K562 (cell line): ENCODE data around the gene SPHKAP. TPM values are rescaled to one million over a fixed set of nuclear protein-coding genes. Genes with fewer than 3 reads are reported as not detected.
A peak's percentile ranks its signal among the peaks of the same experiment; 100 is the strongest.

ENCODE experiments used
- ATAC-seq: fragments of 200-7000 bp; cut with Tn5 transposase; 3 replicates; pipeline ENCODE4 v1.9.1; 2020; ENCODE audit warnings: moderate library complexity
- BruUV-seq: library from RNA; stranded (reverse); fragments of 400-500 nt; replicated peaks from 2 replicates; lab custom pipeline; 2021; lab: Mats Ljungman, UMichigan
- CTCF ChIA-PET: fragments of 300-600 bp; formaldehyde crosslinking; extraction: SDS; loops from one replicate; lab custom pipeline; 2021; ENCODE audit warnings: low intra/inter-chr PET ratio; lab: Yijun Ruan, JAX
- POLR2A ChIA-PET: fragments of 300-600, 350-650 bp; sonication (Branson Sonifier 250); formaldehyde crosslinking; extraction: SDS; loops from one replicate; lab custom pipeline; 2021; ENCODE audit warnings: antibody characterized with exemption, inconsistent platforms; lab: Yijun Ruan, JAX
- DNase-seq, 4 experiments: peaks; one replicate each; pipeline versions ENCODE4 v3.0.0 to v3.0.0-alpha.2; 2011 to 2018; ENCODE audit warnings: low spot score in 3 of 4, mixed read lengths in 3 of 4; ENCODE audit errors: extremely low read depth in 1 of 4
- FAIRE-seq: peaks from 2 replicates; lab custom pipeline; 2011; peaks lifted over from hg19 to GRCh38; lab: Jason Lieb, UNC
- H2AFZ ChIP-seq: 2 replicates; pipeline ENCODE4 v1.6.0; 2011; ENCODE audit warnings: low read depth, low read length, control low read depth, inconsistent platforms
- H3K27ac ChIP-seq: fragments of 200-600 bp; 3 replicates; pipeline ENCODE4 v1.8.0; 2011; ENCODE audit warnings: low read depth, mild to moderate bottlenecking, control low read depth, inconsistent platforms, low read length, moderate library complexity, mixed read lengths; ENCODE audit errors: extremely low read depth
- H3K27me3 ChIP-seq, 2 experiments: fragments of 300-600 bp in 1 of 2; 2 replicates in 1 of 2; 3 replicates in 1 of 2; pipeline versions ENCODE4 v1.6.0 to v1.8.0; 2011; ENCODE audit warnings: inconsistent platforms in 2 of 2, low read length in 2 of 2, mild to moderate bottlenecking in 1 of 2, mixed read lengths in 1 of 2, moderate library complexity in 1 of 2; ENCODE audit not compliant: control insufficient read depth in 2 of 2, insufficient read depth in 2 of 2
- H3K36me3 ChIP-seq: fragments of 300-600 bp; 3 replicates; pipeline ENCODE4 v1.8.0; 2011; ENCODE audit warnings: mild to moderate bottlenecking, low read length, inconsistent platforms; ENCODE audit not compliant: control insufficient read depth, insufficient read depth
- H3K4me1 ChIP-seq, 2 experiments: fragments of 200-600 bp in 1 of 2; replicated peaks in 1 of 2; 2 replicates in 1 of 2; 3 replicates in 1 of 2; pipeline versions ENCODE4 v1.5.1 to v1.8.0; 2011; ENCODE audit warnings: inconsistent platforms in 2 of 2, low read length in 2 of 2, mild to moderate bottlenecking in 1 of 2, mixed read lengths in 1 of 2, moderate library complexity in 1 of 2; ENCODE audit not compliant: control insufficient read depth in 2 of 2, insufficient read depth in 2 of 2
- H3K4me2 ChIP-seq: 2 replicates; pipeline ENCODE4 v1.6.1; 2011; ENCODE audit warnings: low read length, control low read depth, inconsistent platforms, mixed read lengths; ENCODE audit not compliant: insufficient read depth
- H3K4me3 ChIP-seq: fragments of 200-600 bp; sonication (generic), shearing (Covaris generic); 2 replicates; pipeline ENCODE4 v1.5.1; 2016; ENCODE audit warnings: control low read depth, inconsistent platforms
- H3K79me2 ChIP-seq: fragments of 200-600 bp; 3 replicates; pipeline ENCODE4 v1.8.0; 2011; ENCODE audit warnings: low read length, inconsistent platforms; ENCODE audit not compliant: control insufficient read depth, insufficient read depth
- H3K9ac ChIP-seq, 2 experiments: 2 replicates each; pipeline versions ENCODE4 v1.6.0 to v1.6.1; 2011; ENCODE audit warnings: low read depth in 2 of 2, low read length in 2 of 2, control low read depth in 1 of 2, inconsistent platforms in 1 of 2, mild to moderate bottlenecking in 1 of 2, mixed read lengths in 1 of 2; ENCODE audit not compliant: insufficient read depth in 1 of 2
- H3K9me1 ChIP-seq: one replicate; pipeline ENCODE4 v1.6.0; 2011; ENCODE audit warnings: inconsistent platforms, mild to moderate bottlenecking, low read length, moderate library complexity; ENCODE audit not compliant: control insufficient read depth, insufficient read depth
- H3K9me3 ChIP-seq: replicated peaks from 2 replicates; pipeline ENCODE4 v1.5.1; 2011; ENCODE audit warnings: low read depth, low read length, inconsistent platforms; ENCODE audit not compliant: control insufficient read depth, insufficient read depth
- H4K20me1 ChIP-seq: replicated peaks from 2 replicates; pipeline ENCODE4 v1.6.1; 2011; ENCODE audit warnings: low read length, inconsistent platforms, mixed read lengths; ENCODE audit not compliant: control insufficient read depth, insufficient read depth
- FOXA3 ChIP-seq, 2 experiments: fragments of 450-650 bp in 1 of 2; sonication (generic) in 1 of 2; formaldehyde crosslinking; IDR thresholded peaks in 1 of 2; conservative IDR thresholded peaks in 1 of 2; 2 replicates each; pipeline versions ENCODE4 v1.4.0 to v1.8.0; 2020 to 2022; ENCODE audit warnings: mild to moderate bottlenecking in 2 of 2, missing genetic modification reagents in 1 of 2
- GTF2A2 ChIP-seq: IDR thresholded peaks from 2 replicates; pipeline ENCODE4 v1.6.1; 2016; ENCODE audit warnings: mild to moderate bottlenecking, missing genetic modification characterization, missing compliant biosample characterization
- MCM5 ChIP-seq: fragments of 450-650 bp; IDR thresholded peaks from 2 replicates; pipeline ENCODE4 v1.6.1; 2016; ENCODE audit warnings: low read depth
- POLR3G ChIP-seq: IDR thresholded peaks from 2 replicates; pipeline ENCODE4 v1.6.1; 2011; ENCODE audit not compliant: insufficient read length, insufficient replicate concordance; ENCODE audit errors: extremely low read depth
- RAD21 ChIP-seq, 2 experiments: fragments of 250-450 bp in 1 of 2; fragments of 450-650 bp in 1 of 2; sonication (Bioruptor Pico) in 1 of 2; formaldehyde crosslinking in 1 of 2; IDR thresholded peaks in 1 of 2; conservative IDR thresholded peaks in 1 of 2; 2 replicates each; pipeline versions ENCODE4 v1.4.0 to v1.8.0; 2020 to 2022; ENCODE audit warnings: mild to moderate bottlenecking in 2 of 2, moderate library complexity in 1 of 2
- RFX7 ChIP-seq: fragments of 250-450 bp; sonication (Bioruptor Pico); IDR thresholded peaks from 2 replicates; pipeline ENCODE4 v1.5.1; 2021; ENCODE audit warnings: mild to moderate bottlenecking
- SRSF3 ChIP-seq: fragments of 200-400 bp; formaldehyde crosslinking; IDR thresholded peaks from 2 replicates; pipeline ENCODE4 v1.6.1; 2016; ENCODE audit warnings: mild to moderate bottlenecking, low read length, moderate library complexity; ENCODE audit not compliant: insufficient read depth
- ZFP36 ChIP-seq: fragments of 150-350 bp; IDR thresholded peaks from 2 replicates; pipeline ENCODE4 v1.6.1; 2018; ENCODE audit warnings: low read length, low read depth; ENCODE audit not compliant: partially characterized antibody
- WGBS: fragments of 100-300 bp; shearing (Covaris generic); methylation state at CpG from one replicate; pipeline ENCODE4 v1.1.6; 2016; ENCODE audit warnings: low coverage, mixed read lengths; ENCODE audit not compliant: insufficient coverage; ENCODE audit errors: missing lambda C conversion rate; 5-methylcytosine and 5-hydroxymethylcytosine counted together
- in situ Hi-C: fragments of 300-500 bp; cut with MboI; formaldehyde crosslinking; loops from 4 replicates; pipeline ENCODE4 v1.15.0; 2018; ENCODE audit warnings: inconsistent platforms, mixed read lengths
- intact Hi-C: fragments of 100-400 bp; cut with micrococcal nuclease; formaldehyde crosslinking; loops from 2 replicates; pipeline ENCODE4 v1.14.2; 2022
- polyA plus RNA-seq, 8 experiments: library from polyadenylated mRNA; depleted of rRNA in 4 of 8; stranded (reverse) in 5 of 8; unstranded in 3 of 8; fragments of >200 nt; fragmentation: Nextera tagmentation in 2 of 8; fragmentation: Illumina TruSeq in 1 of 8; extraction: Ambion mirVana in 2 of 8; extraction: Trizol in 1 of 8; gene quantifications; 2 replicates each; pipeline versions ENCODE4 v1.2.1 to v1.2.3, GENCODE V29; 2011 to 2014; ENCODE audit warnings: inconsistent platforms in 1 of 8, missing spikeins in 1 of 8
- total RNA-seq, 7 experiments: library from RNA; depleted of rRNA in 6 of 7; stranded (reverse); fragments of >200 nt in 6 of 7; fragmentation: Illumina TruSeq in 2 of 7; extraction: Trizol in 2 of 7; gene quantifications; 2 replicates each; pipeline versions ENCODE4 v1.2.1 to v1.2.3, GENCODE V29; 2011 to 2021; ENCODE audit warnings: low replicate concordance in 1 of 7
- TF ChIP-seq, protein P1 (sequence below): sonication (generic); formaldehyde crosslinking; IDR thresholded peaks from 2 replicates; pipeline ENCODE4 v1.8.0; 2022; ENCODE audit warnings: missing genetic modification reagents, mild to moderate bottlenecking, borderline replicate concordance
- TF ChIP-seq, protein P2 (sequence below): fragments of 450-650 bp; IDR thresholded peaks from 2 replicates; pipeline ENCODE4 v1.6.1; 2016; ENCODE audit warnings: antibody characterized with exemption
- TF ChIP-seq, protein P3 (sequence below), 3 experiments: IDR thresholded peaks in 2 of 3; conservative IDR thresholded peaks in 1 of 3; 2 replicates each; pipeline ENCODE4 v1.5.1; 2011 to 2012; ENCODE audit warnings: low read length in 3 of 3, mild to moderate bottlenecking in 3 of 3, control low read depth in 2 of 3, improper control_type of control experiment in 1 of 3, inconsistent platforms in 1 of 3, low read depth in 1 of 3, mixed read lengths in 1 of 3, moderate library complexity in 1 of 3; ENCODE audit not compliant: insufficient read depth in 2 of 3

SPHKAP gene
- total and polyA plus RNA-seq, 9 of the 15 experiments (the other 6 are each of a cell fraction or from before 2014, with no cell fraction given): not detected

DNA sequence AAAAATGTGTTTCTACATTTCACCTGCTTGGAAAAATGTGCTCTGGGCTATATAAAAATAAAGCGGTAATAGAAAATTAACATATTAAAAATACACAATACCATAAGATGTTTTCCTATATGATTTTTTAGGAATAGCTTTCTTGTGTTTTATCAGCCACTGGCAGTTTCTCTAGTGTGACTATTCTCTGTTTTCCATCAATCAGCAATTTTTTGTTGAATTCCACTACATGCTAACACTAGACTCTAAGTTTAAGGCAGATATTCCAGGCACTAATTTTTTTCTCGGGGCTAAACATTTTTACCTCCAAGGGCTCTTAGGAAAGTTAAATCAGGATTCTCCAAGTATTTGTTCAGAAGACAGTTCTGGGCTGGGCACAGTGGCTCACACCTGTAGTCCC, 140.5 kb downstream of the SPHKAP start (continued):
- TF ChIP-seq, protein P1, sequence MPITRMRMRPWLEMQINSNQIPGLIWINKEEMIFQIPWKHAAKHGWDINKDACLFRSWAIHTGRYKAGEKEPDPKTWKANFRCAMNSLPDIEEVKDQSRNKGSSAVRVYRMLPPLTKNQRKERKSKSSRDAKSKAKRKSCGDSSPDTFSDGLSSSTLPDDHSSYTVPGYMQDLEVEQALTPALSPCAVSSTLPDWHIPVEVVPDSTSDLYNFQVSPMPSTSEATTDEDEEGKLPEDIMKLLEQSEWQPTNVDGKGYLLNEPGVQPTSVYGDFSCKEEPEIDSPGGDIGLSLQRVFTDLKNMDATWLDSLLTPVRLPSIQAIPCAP (CRISPR knock-in tag): no peak
- TF ChIP-seq FOXA3 (CRISPR knock-in tag; conservative IDR thresholded peaks at IDR 0.05 in 1 of 2, IDR thresholded peaks at IDR 0.05 in 1 of 2): no peak
- TF ChIP-seq POLR3G: no peak
- no peak for TF ChIP-seq ZFP36
- TF ChIP-seq RFX7 (CRISPR knock-in tag): no peak
- TF ChIP-seq, protein P2, sequence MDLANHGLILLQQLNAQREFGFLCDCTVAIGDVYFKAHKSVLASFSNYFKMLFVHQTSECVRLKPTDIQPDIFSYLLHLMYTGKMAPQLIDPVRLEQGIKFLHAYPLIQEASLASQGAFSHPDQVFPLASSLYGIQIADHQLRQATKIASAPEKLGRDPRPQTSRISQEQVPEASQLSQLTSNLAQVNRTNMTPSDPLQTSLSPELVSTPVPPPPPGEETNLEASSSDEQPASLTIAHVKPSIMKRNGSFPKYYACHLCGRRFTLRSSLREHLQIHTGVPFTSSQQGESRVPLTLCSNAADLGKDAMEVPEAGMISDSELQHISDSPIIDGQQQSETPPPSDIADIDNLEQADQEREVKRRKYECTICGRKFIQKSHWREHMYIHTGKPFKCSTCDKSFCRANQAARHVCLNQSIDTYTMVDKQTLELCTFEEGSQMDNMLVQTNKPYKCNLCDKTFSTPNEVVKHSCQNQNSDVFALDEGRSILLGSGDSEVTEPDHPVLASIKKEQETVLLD: no peak
- no peak for TF ChIP-seq SRSF3

DNA sequence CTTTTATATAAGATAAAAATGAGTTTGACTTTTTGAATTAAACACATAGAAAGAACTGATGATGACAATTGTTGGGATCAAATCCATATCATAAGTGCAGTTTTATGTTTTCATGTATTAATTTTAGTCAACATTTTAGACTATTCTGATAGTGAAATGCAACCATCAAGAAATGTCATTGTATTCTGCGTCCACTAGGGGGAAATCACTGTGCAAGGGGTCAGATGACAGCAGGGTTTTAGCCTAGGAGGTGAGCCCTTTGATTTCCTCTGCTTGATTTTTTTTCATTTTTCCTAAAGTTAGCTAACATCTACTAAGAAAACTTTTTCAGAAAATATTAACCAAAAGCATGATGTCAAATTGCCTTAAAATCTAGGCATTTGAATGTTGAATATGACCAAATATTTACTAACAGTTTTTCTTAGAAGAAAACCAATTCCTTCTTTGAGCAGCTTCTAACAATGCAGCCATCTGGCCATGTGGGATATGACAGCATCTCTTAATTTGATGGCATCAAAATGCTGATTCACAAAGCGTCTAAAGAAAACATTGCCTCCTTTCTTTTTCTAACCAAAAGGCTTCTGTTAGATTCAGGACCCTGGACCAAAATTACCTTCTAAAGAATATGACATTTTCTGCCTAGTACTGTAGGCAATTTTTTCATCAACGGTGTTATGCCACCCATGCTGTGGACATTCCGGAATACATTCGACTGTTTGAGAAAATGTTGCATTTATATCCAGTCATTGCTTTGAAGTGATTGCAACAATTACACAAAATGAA, 141.5 kb downstream of the SPHKAP start:
- Histone ChIP-seq H3K4me3 (no peak overlapping the region), H2AFZ (no peak overlapping the region), H4K20me1 (no peaks in the 10 kb centered on the region), H3K9ac (no peak overlapping the region), H3K9me1 (no peaks in the 10 kb centered on the region), H3K4me1 (no peaks in the 10 kb centered on the region), H3K36me3 (no peaks in the 10 kb centered on the region), H3K9me3 (no peaks in the 10 kb centered on the region), H3K4me2 (no peak overlapping the region), H3K27me3 (no peaks in the 10 kb centered on the region)
- 0% methylated on average over 5 of the region's 5 CpGs for WGBS
- ChIA-PET CTCF (no interaction called here), POLR2A (no interaction called here)
- peak in 3 of 4 experiments; percentile 1 to 8 (median 4) for DNase-seq
- no TSS peak for BruUV-seq
- FAIRE-seq: no peak
- in situ Hi-C loops (no loop called here), intact Hi-C loops (no loop called here)
- TF ChIP-seq, protein P3, sequence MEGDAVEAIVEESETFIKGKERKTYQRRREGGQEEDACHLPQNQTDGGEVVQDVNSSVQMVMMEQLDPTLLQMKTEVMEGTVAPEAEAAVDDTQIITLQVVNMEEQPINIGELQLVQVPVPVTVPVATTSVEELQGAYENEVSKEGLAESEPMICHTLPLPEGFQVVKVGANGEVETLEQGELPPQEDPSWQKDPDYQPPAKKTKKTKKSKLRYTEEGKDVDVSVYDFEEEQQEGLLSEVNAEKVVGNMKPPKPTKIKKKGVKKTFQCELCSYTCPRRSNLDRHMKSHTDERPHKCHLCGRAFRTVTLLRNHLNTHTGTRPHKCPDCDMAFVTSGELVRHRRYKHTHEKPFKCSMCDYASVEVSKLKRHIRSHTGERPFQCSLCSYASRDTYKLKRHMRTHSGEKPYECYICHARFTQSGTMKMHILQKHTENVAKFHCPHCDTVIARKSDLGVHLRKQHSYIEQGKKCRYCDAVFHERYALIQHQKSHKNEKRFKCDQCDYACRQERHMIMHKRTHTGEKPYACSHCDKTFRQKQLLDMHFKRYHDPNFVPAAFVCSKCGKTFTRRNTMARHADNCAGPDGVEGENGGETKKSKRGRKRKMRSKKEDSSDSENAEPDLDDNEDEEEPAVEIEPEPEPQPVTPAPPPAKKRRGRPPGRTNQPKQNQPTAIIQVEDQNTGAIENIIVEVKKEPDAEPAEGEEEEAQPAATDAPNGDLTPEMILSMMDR (IDR thresholded peaks at IDR 0.05 in 2 of 3, conservative IDR thresholded peaks at IDR 0.05 in 1 of 3; ENCODE audit: insufficient read depth in 2 of 3, low read depth in 1 of 3, low read length in 3 of 3): peak in 2 of 3 experiments; percentile 21; a peak in 1 of 6 replicates
- TF ChIP-seq MCM5 (no peak), GTF2A2 (tag) (no peak), RAD21 (CRISPR knock-in tag; conservative IDR thresholded peaks at IDR 0.05 in 1 of 2, IDR thresholded peaks at IDR 0.05 in 1 of 2) (0 out of 4 replicates have a peak, but pooled peaks of 1 of the 2 experiments have one; percentile 3)
- TF ChIP-seq, all 486 proteins: peak for 2
- no peak for ATAC-seq
- Histone ChIP-seq H3K27ac (no peak overlapping the region), H3K79me2 (no peaks in the 10 kb centered on the region)
